Smooth muscle cell (in vitro differentiated cells): Measurements from ENCODE around the gene SPTLC2. TPM values are rescaled to one million over a fixed set of nuclear protein-coding genes. Genes with fewer than 3 reads are reported as not detected.

ENCODE experiments used
- DNase-seq: peaks from one replicate; lab custom pipeline; 2025; ENCODE audit not compliant: unreplicated experiment; lab: John Stamatoyannopoulos, UW
- H2AFZ ChIP-seq: fragments of 200-600 bp; sonication (generic); 2 replicates; pipeline ENCODE4 v1.6.0; 2016; ENCODE audit warnings: antibody characterized with exemption, low read depth, mild to moderate bottlenecking
- H3F3A ChIP-seq: fragments of 200-600 bp; sonication (generic); 2 replicates; pipeline ENCODE4 v1.6.0; 2017; ENCODE audit warnings: antibody characterized with exemption, low read depth
- H3K27ac ChIP-seq: fragments of 200-600 bp; sonication (generic); 2 replicates; pipeline ENCODE4 v1.5.1; 2016; ENCODE audit warnings: low read depth, mild to moderate bottlenecking
- H3K27me3 ChIP-seq: fragments of 200-600 bp; sonication (generic); 2 replicates; pipeline ENCODE4 v1.6.1; 2016; ENCODE audit warnings: low read depth, mild to moderate bottlenecking
- H3K36me3 ChIP-seq: fragments of 200-600 bp; sonication (generic); 2 replicates; pipeline ENCODE4 v1.5.1; 2016; ENCODE audit warnings: low read depth
- H3K4me1 ChIP-seq: fragments of 200-600 bp; sonication (generic); 2 replicates; pipeline ENCODE4 v1.5.1; 2016; ENCODE audit warnings: low read depth
- H3K4me2 ChIP-seq: fragments of 200-600 bp; sonication (generic); 2 replicates; pipeline ENCODE4 v1.6.0; 2016; ENCODE audit warnings: mild to moderate bottlenecking
- H3K4me3 ChIP-seq: fragments of 200-600 bp; sonication (generic); 2 replicates; pipeline ENCODE4 v1.5.1; 2016; ENCODE audit warnings: mild to moderate bottlenecking
- H3K79me2 ChIP-seq: fragments of 200-600 bp; sonication (generic); 2 replicates; pipeline ENCODE4 v1.6.0; 2016; ENCODE audit warnings: low read depth, mild to moderate bottlenecking
- H3K9ac ChIP-seq: fragments of 200-600 bp; sonication (generic); 2 replicates; pipeline ENCODE4 v1.6.0; 2016; ENCODE audit warnings: low read depth
- H3K9me3 ChIP-seq: fragments of 200-600 bp; sonication (generic); replicated peaks from 2 replicates; pipeline ENCODE4 v1.5.1; 2016; ENCODE audit warnings: low read depth
- H4K20me1 ChIP-seq: fragments of 200-600 bp; sonication (generic); 2 replicates; pipeline ENCODE4 v1.6.0; 2016; ENCODE audit warnings: low read depth
- CTCF ChIP-seq: fragments of 200-600 bp; sonication (generic); IDR thresholded peaks from 2 replicates; pipeline ENCODE4 v1.5.1; 2017; ENCODE audit warnings: borderline replicate concordance, mild to moderate bottlenecking, antibody characterized with exemption; ENCODE audit not compliant: insufficient read depth, poor library complexity, severe bottlenecking
- WGBS: methylation state at CpG from one replicate; pipeline ENCODE4 v1.1.7; 2016; ENCODE audit warnings: low lambda C conversion rate; 5-methylcytosine and 5-hydroxymethylcytosine counted together
- polyA plus RNA-seq: library from polyadenylated mRNA; unstranded; fragments of >200 nt; fragmentation: Nextera tagmentation; extraction: Ambion mirVana; gene quantifications from 2 replicates; pipeline ENCODE4 v1.2.1, GENCODE V29; 2016
- total RNA-seq: library from RNA; depleted of rRNA; stranded (reverse); fragments of >200 nt; gene quantifications from 2 replicates; pipeline ENCODE4 v1.2.3, GENCODE V29; 2014

The SPTLC2 gene
- total and polyA plus RNA-seq, 2 experiments from 2014 or later = 23.4 to 24.8 TPM

- peaks cover 5% of the 10 kb centered on the region for H3F3A ChIP-seq
- no peak overlapping the region for H3K27ac ChIP-seq
- no peaks in the 10 kb centered on the region for H3K27me3 ChIP-seq
- H3K79me2 ChIP-seq = peaks cover 23% of the 10 kb centered on the region
- 98% methylated on average over 6 of the region's 6 CpGs for WGBS
- H3K4me3 ChIP-seq = no peak overlapping the region
- H4K20me1 ChIP-seq = peaks cover 17% of the 10 kb centered on the region
- DNase-seq = no peak
- no peak for TF ChIP-seq CTCF
- peaks cover 7% of the 10 kb centered on the region for H3K4me1 ChIP-seq
- H3K9me3 ChIP-seq = no peaks in the 10 kb centered on the region
- H3K4me2 ChIP-seq = no peak overlapping the region
- no peak overlapping the region for H2AFZ ChIP-seq
- no peak overlapping the region for H3K9ac ChIP-seq
- no peaks in the 10 kb centered on the region for H3K36me3 ChIP-seq
These were observed 2.0 kb upstream of the SPTLC2 start for GRCh38 chr14:77618381-77618970.

GRCh38 chr14:77616133-77616453, 344 bp downstream of the SPTLC2 start:
- H3K27me3 ChIP-seq = no peaks in the 10 kb centered on the region
- H3K36me3 ChIP-seq = no peaks in the 10 kb centered on the region
- no peak for DNase-seq
- WGBS = 0% methylated on average over 11 of the region's 32 CpGs
- H3K27ac ChIP-seq = peak overlapping the region; percentile 77
- H3K4me3 ChIP-seq = peak overlapping the region; percentile 76
- H3K9ac ChIP-seq = peak overlapping the region; percentile 67
- peaks cover 41% of the 10 kb centered on the region for H4K20me1 ChIP-seq
- H2AFZ ChIP-seq = peak overlapping the region; percentile 36
- H3K4me2 ChIP-seq = peak overlapping the region; percentile 85
- H3K4me1 ChIP-seq = peaks cover 18% of the 10 kb centered on the region
- TF ChIP-seq CTCF = no peak
- H3K79me2 ChIP-seq = peaks cover 47% of the 10 kb centered on the region
- H3F3A ChIP-seq = peaks cover 9% of the 10 kb centered on the region
- no peaks in the 10 kb centered on the region for H3K9me3 ChIP-seq

- peak overlapping the region; percentile 26 for H2AFZ ChIP-seq
- no peak for TF ChIP-seq CTCF
- DNase-seq = no peak
- H3K9ac ChIP-seq = peak overlapping the region; percentile 67
- H3F3A ChIP-seq = peaks cover 9% of the 10 kb centered on the region
- H3K9me3 ChIP-seq = no peaks in the 10 kb centered on the region
- peaks cover 46% of the 10 kb centered on the region for H4K20me1 ChIP-seq
- no peaks in the 10 kb centered on the region for H3K27me3 ChIP-seq
- peak overlapping the region; percentile 85 for H3K4me2 ChIP-seq
- peaks cover 18% of the 10 kb centered on the region for H3K4me1 ChIP-seq
- peak overlapping the region; percentile 76 for H3K4me3 ChIP-seq
- H3K27ac ChIP-seq = peak overlapping the region; percentile 77
- 10% methylated on average over 16 of the region's 16 CpGs for WGBS
- H3K36me3 ChIP-seq = no peaks in the 10 kb centered on the region
- H3K79me2 ChIP-seq = peaks cover 53% of the 10 kb centered on the region
These were observed 890 bp downstream of the SPTLC2 start for GRCh38 chr14:77615361-77616132.
